SW480 (cell line): ENCODE measurements around the gene KCNIP4.
A peak's percentile ranks its signal among the peaks of the same experiment; 100 is the strongest.

Source experiments
- DNase-seq: peaks from one replicate; pipeline ENCODE4 v3.0.0-alpha.2; 2016; ENCODE audit warnings: low spot score

The KCNIP4 gene

DNA sequence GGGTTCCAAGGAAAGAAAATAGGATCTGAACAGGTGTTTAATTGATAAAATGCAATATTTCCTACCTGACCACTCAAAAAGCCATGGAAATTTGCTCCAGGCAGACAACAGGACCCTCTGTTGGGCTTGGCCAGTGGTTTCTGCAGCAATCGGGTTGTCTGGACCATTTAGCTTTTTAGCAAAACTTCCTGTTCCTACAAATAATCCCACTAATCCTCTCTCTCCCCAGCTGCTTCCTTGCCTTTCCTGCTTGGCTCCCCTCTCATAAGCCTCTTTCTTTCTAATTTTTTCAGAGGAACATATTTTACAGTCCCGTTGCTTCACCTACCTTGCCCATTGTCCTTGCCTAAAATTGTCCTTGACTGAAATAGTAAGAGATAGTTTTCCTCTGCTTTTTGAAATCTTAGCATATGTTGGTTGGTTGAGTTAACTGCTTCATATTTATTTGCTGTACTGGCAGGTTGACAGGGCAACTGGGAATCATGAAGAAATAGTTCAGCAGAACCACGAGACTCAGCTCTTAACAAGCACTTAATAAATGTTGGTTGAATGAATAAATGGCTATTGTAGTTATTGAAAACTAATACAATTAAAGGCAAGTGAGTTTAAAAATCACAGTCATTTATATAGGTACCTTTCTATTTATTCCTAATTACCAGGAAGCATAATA, 259.8 kb downstream of the KCNIP4 start:
- no peak for DNase-seq

DNA sequence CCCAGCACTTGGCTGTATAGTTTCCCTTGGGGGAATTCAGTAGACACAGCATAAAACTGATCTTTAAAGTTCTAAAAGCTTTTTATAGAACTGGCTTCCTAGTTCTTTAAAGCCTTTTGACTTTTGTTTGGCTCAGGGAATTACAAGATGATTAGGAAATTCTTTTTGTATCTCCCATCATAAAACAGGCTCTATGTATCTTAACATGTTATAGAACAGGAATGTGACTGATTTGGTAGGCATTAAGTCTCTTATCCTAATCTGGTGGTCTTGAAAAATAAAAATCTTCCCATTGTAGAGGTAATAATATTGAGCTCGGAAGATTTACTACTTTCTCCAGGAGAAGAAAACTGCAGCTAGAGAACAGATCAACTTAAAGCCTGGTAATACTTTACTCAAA, 262.7 kb downstream of the KCNIP4 start:
- no peak for DNase-seq

DNA sequence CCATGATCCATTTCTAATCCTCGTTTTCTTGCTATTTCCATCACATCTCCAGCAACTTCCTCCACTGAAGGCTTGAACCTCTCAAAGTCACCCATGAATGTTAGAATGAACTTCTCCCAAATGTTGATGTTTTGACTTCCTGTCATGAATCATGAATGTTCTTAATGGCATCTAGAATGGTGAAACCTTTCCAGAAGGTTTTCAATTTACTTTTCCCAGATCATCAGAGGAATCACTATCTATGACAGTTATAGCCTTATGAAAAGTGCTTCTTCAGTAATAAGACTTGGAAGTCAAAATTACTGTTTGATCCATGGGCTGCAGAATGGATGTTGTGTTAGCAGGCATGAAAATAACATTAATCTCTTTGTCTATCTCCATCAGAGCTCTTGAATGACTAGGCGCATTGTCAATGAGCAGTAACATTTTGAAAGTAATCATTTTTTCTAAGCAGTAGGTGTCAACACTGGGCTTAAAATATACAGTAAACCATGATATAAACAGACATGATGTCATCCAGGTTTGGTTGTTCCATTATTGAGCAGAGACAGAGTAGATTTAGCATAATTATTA, 268.2 kb downstream of the KCNIP4 start:
- DNase-seq, result no peak

- DNase-seq, result no peak
Observed at GRCh38 chr4:21678711-21679110, 269.9 kb downstream of the KCNIP4 start.

- DNase-seq, result no peak
Observed at GRCh38 chr4:21677173-21677572, 271.4 kb downstream of the KCNIP4 start.

DNA sequence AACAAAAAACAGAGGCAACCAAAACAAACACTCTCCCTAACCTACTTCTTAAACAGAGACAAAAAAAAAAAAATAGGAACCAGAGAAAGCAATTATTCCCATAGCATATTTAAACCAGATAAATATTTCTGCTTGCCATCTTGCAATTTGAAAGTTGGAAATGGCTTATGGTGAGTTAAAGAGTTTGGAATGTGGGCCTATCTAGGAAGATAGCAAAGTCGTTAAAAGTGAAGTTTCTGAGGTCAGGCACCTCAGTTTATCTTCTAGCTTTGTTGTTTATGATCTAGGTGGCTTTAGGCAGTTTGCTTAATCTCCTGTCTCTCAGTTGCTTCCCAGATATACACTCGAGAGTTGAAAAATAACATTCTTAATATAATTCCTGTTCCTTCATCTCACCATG, 284.2 kb downstream of the KCNIP4 start:
- no peak for DNase-seq

DNA sequence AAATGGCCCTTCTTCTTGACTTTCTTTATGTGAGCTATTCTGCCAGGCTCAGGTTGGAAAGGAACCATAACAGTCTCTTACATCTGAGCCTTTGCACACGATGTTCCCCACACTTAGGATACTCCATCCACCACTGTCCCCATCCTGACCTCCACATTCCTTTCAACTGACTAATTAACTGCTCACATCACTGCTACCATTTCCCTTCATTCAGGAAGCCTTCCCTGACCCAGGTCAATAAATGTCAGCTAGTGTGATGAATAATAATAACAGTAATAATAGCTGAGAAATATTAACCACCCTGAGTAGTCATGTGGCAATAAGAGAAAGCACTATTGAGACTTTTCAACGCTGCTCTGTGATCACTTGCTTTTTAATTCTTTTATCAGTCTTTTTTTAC, 291.7 kb downstream of the KCNIP4 start:
- peak; percentile 14 for DNase-seq

DNA sequence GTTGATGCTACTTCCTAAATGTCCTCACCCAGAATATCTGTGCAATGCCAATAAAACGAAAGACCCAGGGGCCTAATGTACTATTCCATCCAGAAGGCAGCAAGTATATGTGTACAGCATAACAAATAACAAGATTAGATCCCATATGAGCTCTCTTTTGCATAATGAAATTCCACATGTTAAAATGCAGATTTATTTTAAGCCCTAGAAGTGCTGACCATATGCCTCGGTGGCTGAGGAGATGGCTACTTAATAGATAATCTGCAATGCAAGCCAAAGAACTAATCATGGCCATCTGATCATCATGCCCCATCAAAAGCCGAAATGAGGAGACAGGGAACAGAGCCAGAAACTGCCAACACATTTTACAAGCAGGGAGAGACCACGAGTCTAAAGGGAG, 293.5 kb downstream of the KCNIP4 start:
- no peak for DNase-seq

DNA sequence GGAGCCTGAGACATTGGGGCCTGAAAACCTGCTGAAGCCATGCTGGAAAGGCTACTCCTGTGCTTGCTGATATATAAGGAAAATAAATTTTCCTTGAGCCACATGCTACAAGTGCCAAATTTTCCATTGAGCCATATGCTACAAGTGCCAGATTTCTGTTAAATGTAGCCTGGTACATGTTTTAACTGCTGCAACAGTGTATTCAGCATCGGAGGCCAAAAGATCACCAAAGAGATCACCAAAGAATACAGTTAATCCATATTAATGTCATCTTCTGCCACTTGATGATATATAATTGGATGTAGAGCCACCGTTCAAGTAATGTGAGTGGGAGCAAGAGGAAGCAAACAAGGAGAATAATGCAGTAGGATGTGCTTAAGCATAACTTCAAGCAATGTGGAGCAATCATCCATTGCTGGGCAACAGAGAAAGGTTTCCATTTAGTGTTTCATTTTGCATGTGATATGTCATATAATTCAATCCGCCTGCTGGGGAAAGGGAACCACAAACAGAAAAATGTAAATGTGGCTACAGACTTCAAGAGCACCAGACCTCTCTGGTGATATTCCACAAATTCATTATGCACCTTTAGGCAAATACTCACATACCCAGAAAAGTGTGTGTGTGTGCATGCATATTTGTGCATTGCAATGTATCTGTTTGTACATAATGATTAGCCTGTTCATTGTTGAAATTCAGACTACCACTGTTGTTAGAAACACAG, 295.9 kb downstream of the KCNIP4 start:
- DNase-seq, result no peak

DNA sequence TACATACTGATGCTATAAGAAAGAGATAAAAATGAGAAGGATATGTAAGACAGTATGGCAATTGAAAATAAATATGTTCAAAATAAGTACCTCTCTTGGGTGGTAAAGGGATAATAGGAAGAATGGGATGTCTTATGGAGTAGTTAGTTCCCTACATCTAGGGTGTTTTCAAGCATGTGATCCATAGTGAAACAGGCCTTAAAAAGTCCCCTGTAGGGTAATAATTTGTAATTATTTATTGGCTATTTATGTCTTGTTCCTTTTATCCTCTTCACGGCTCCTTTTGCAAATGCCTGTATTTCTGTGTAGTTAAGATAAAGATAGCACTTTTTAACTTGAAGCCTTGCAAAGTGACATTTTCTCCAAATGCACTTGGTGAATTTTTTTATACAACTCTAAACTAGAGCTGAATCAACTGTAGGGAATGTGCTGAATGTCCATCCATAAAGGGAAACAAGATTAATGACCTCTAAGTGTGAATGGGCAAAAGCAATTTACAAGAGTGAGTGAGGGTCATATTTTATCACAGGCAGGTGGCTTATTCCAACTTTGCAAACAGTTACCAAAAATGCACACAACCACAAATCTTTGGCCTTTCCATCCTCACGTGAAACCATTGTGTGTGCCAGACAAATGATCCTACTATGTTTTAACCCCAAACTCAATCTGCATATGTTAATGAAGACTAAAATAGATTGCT, 299.0 kb downstream of the KCNIP4 start:
- no peak for DNase-seq

GRCh38 chr4:21645776-21646175, 302.8 kb downstream of the KCNIP4 start:
- no peak for DNase-seq

DNA sequence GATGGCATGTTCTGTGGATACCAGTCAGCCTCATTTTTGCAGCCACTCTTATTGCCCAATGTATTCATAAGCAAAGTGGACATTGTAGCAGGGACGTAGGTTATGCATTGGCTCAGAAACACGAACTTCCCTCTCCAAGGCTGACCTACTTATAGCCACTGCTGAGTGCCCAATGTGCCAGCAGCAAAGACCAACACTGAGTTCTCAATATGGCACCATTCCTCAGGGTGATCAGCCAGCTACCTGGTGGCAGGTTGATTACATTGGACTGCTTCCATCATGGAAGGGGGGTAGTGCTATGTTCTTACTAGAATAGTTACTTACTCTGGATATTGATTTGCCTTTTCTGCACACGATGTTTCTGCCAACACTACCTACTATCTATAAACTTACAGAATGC, 306.9 kb downstream of the KCNIP4 start:
- no peak for DNase-seq

- DNase-seq, result no peak
Observed at GRCh38 chr4:21638171-21638725, 310.3 kb downstream of the KCNIP4 start.

DNA sequence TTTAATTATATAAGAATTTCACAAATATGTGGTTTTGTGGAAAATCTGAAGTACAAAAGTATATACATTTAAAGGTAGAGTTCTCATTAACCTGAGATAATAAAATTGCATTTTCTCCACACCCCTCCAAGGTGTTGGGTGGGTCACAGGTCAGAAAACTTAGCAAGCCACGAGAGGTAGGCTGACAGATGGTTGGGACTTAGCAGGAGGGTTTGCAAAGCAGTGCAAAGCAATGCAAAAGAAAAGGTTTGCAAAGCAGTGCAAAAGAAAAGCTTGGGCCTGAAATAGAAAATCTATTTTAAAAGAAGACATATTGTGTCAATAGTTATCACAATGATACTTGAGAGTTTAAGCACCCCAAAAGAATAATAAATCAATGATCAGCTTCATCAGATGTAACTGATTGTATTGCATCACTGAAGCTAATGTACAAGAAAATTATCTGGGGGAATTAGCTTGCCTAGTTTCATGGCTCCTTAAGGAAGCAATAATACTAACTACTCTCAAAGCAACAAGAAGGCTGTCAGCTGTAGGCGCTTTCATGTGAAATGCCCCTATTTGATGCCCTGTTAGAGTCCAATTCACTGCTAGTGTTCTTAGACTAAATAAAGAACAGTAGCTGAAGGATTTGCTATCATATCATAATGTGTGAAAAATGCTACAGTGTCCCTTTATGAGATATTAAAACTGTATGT, 319.5 kb downstream of the KCNIP4 start:
- DNase-seq, result no peak

- DNase-seq, result no peak
Observed at GRCh38 chr4:21628116-21628670, 320.4 kb downstream of the KCNIP4 start.

DNA sequence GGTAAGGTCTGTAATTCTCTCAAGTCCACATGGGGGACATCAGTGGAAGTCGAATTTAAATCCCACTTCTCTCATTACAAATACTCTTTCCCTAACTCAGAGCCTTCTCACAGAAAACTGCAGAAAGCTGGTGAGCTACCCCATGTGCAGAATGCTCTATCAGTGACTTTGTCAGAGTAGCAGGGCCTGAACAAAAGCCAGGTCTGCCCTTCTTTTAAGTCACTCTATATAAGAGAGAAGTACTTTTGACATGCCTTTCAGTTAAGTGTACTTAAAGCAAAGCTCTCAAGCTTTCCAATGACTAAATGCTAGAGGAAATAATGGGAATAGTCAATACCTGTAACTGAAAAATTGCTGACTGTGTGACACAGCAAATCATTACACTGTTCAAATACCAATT, 323.1 kb downstream of the KCNIP4 start:
- no peak for DNase-seq

DNA sequence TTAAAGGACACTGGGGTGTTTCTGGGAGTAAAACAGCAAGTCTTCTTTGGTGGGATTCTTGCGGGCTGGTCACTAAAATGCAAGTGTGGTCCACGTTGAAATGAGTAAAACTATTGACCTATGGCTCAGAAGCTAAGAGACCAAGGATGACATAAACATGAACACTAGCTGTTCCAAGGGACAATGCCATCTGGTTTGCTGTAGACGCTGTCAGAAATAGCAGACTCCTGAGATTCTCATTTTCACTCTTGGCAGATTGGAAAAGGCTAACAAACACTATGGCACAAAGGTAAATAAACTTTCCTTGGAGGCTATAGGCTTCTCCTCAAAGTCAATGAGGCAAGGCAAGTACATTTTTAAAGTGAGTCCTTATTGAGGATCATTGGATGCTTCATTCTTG, 343.6 kb downstream of the KCNIP4 start:
- no peak for DNase-seq

GRCh38 chr4:21596521-21596920, 352.1 kb downstream of the KCNIP4 start:
- no peak for DNase-seq

- DNase-seq, result no peak
Observed at GRCh38 chr4:21593671-21594001, 354.9 kb downstream of the KCNIP4 start.

DNA sequence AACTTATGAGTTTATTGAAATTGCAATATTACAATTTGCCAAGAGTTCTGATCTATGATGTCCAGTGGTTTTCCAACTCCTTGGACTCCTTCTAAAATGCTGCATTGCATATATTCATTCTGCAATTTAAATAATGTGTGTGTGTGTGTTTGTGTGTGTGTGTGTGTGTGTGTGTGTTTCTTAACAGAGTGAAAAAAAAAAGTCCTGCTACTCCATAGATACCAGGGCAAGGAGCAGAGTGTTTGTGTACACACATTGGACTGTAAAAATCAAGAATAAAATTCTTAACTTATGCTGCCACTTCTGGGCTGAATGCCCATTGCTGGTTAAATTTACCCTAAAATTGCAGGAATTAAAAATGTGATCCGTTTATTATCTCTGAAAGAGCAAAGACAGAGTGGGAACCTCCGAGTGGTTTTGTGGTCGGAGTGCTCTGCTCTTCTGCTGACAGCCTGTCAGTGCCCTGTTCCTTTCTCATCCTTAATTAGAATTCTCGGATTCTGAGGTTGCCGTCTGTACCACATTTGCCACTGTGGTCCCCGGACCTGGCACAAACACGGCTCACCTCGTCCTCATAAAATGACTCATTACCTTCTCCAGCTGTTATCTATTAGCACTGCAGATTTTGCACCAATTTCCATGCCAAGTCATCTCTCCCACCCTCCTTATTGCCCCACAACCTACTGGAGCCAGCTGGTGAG, 355.5 kb downstream of the KCNIP4 start:
- DNase-seq, result peak; percentile 3

- DNase-seq, result no peak
Observed at GRCh38 chr4:21577056-21577455, 371.5 kb downstream of the KCNIP4 start.
